ENCODE measurements around the gene TRMT2B.

TRMT2B gene

DNA sequence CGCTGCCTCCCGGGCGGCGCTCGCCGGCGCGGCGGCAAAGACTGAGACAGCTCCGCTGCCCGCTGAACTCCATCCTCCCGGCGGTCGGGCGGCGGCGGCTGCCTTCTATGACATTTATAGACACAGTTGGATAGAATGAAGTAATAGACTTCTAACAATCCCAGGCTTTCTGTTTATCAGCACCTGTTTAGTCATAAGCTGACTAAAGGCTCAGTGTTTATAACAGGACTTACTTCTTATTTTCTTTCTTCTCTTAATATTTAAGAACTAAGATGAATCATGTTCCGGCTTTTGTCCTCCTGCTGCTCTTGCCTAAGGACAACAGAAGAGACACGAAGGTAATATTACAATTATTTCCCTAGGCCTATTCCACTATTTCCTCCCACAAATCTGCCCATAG is 78.5 kb downstream of the TRMT2B start:
- no peak overlapping the region for H3K4me2 ChIP-seq (ENCODE audit: low read depth, low read length)
- H3K27ac ChIP-seq (ENCODE audit: low read length): no peak overlapping the region
- no peak for DNase-seq
- no peaks in the 10 kb centered on the region for H3K36me3 ChIP-seq (replicated peaks; ENCODE audit: insufficient read depth, low read length)
- H3K9me2 ChIP-seq (replicated peaks; ENCODE audit: insufficient read depth, low read length): no peaks in the 10 kb centered on the region
- no peaks in the 10 kb centered on the region for H4K20me1 ChIP-seq (ENCODE audit: insufficient read depth, low read length)
- H3K9ac ChIP-seq (ENCODE audit: low read length): no peak overlapping the region
- no peak overlapping the region for H3K4me3 ChIP-seq (ENCODE audit: low read length)
- H3K9me3 ChIP-seq (replicated peaks; ENCODE audit: insufficient read depth, low read length): no peaks in the 10 kb centered on the region
- no peak for TF ChIP-seq EZH2phosphoT487 (IDR thresholded peaks at IDR 0.05; ENCODE audit: low read length)
- TF ChIP-seq EZH2 (optimal IDR thresholded peaks at IDR 0.05; ENCODE audit: low read depth, low read length): no peak
- TF ChIP-seq, protein P1, sequence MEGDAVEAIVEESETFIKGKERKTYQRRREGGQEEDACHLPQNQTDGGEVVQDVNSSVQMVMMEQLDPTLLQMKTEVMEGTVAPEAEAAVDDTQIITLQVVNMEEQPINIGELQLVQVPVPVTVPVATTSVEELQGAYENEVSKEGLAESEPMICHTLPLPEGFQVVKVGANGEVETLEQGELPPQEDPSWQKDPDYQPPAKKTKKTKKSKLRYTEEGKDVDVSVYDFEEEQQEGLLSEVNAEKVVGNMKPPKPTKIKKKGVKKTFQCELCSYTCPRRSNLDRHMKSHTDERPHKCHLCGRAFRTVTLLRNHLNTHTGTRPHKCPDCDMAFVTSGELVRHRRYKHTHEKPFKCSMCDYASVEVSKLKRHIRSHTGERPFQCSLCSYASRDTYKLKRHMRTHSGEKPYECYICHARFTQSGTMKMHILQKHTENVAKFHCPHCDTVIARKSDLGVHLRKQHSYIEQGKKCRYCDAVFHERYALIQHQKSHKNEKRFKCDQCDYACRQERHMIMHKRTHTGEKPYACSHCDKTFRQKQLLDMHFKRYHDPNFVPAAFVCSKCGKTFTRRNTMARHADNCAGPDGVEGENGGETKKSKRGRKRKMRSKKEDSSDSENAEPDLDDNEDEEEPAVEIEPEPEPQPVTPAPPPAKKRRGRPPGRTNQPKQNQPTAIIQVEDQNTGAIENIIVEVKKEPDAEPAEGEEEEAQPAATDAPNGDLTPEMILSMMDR (IDR thresholded peaks at IDR 0.05; ENCODE audit: low read length): no peak
- H3F3A ChIP-seq (ENCODE audit: insufficient read depth, low read length): no peaks in the 10 kb centered on the region
- H3K4me1 ChIP-seq (ENCODE audit: low read length): no peaks in the 10 kb centered on the region
- H3K79me2 ChIP-seq (ENCODE audit: low read length): no peaks in the 10 kb centered on the region
- no peak overlapping the region for H2AFZ ChIP-seq (ENCODE audit: low read length)
- no peaks in the 10 kb centered on the region for H3K27me3 ChIP-seq (replicated peaks; ENCODE audit: insufficient read depth, low read length)

DNA sequence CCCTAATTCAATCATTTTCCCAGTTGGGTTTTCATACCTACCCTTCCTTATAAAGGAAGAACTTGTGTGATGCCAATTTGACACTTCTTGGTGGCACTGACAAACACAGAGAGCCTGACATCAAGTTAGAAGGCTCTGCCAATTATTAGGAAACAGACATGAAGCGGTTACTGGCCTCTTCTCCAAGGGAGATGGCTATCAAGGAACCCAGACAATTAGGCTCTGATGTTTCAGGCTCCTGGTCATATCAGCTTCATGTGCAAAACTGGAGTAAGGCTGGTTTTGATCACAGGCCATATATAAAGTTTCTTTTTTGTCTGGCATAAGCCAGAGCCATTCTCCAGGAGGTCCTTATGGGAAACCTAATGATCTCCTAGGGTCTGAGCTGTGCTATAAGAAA is 82.0 kb downstream of the TRMT2B start:
- H4K20me1 ChIP-seq (ENCODE audit: insufficient read depth, low read length): no peaks in the 10 kb centered on the region
- no peaks in the 10 kb centered on the region for H3K4me1 ChIP-seq (ENCODE audit: low read length)
- DNase-seq: no peak
- TF ChIP-seq EZH2phosphoT487 (IDR thresholded peaks at IDR 0.05; ENCODE audit: low read length) (no peak), EZH2 (optimal IDR thresholded peaks at IDR 0.05; ENCODE audit: low read depth, low read length) (no peak)
- TF ChIP-seq, protein P1 (IDR thresholded peaks at IDR 0.05; ENCODE audit: low read length): no peak
- no peaks in the 10 kb centered on the region for H3K79me2 ChIP-seq (ENCODE audit: low read length)
- no peak overlapping the region for H3K4me3 ChIP-seq (ENCODE audit: low read length)
- no peaks in the 10 kb centered on the region for H3K27me3 ChIP-seq (replicated peaks; ENCODE audit: insufficient read depth, low read length)
- H3K9me3 ChIP-seq (replicated peaks; ENCODE audit: insufficient read depth, low read length): no peaks in the 10 kb centered on the region
- no peak overlapping the region for H3K27ac ChIP-seq (ENCODE audit: low read length)
- H3K4me2 ChIP-seq (ENCODE audit: low read depth, low read length): no peak overlapping the region
- H3K9me2 ChIP-seq (replicated peaks; ENCODE audit: insufficient read depth, low read length): no peaks in the 10 kb centered on the region
- H3K36me3 ChIP-seq (replicated peaks; ENCODE audit: insufficient read depth, low read length): no peaks in the 10 kb centered on the region
- no peak overlapping the region for H2AFZ ChIP-seq (ENCODE audit: low read length)
- no peak overlapping the region for H3K9ac ChIP-seq (ENCODE audit: low read length)
- no peaks in the 10 kb centered on the region for H3F3A ChIP-seq (ENCODE audit: insufficient read depth, low read length)

DNA sequence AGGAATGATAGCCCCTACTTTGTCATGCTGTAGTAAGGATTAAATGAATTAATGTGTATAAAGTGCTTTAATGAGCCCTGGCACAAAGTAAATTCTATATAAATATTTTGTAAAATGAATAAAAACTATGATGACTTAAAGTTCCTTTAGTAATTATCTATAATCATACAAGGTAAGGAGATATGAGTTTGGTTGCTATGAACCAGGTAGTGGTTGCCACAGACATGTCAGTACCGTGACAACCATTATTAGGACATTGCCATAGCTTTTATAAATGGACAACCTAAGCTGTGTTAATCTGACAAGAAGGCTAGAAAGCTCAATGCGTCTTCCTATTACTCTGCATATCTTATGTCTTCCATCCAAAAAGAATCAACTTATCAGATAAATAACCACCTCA is 82.5 kb downstream of the TRMT2B start, which contains the start of gene ARL13A:
ARL13A (plus strand) TSS at position 301 of the 400 bp plus-strand sequence. CDS start 3,982 bp downstream, outside the sequence.
- Histone ChIP-seq H3K9ac (ENCODE audit: low read length) (no peak within 1 kb of the TSS), H3K9me3 (replicated peaks; ENCODE audit: insufficient read depth, low read length) (no peaks in the 10 kb centered on the region), H3K36me3 (replicated peaks; ENCODE audit: insufficient read depth, low read length) (no peaks in the 10 kb centered on the region), H3K79me2 (ENCODE audit: low read length) (no peaks in the 10 kb centered on the region), H3F3A (ENCODE audit: insufficient read depth, low read length) (no peaks in the 10 kb centered on the region), H3K27me3 (replicated peaks; ENCODE audit: insufficient read depth, low read length) (no peaks in the 10 kb centered on the region), H2AFZ (ENCODE audit: low read length) (no peak within 1 kb of the TSS), H3K4me2 (ENCODE audit: low read depth, low read length) (no peak within 1 kb of the TSS), H3K4me1 (ENCODE audit: low read length) (no peaks in the 10 kb centered on the region), H3K9me2 (replicated peaks; ENCODE audit: insufficient read depth, low read length) (no peaks in the 10 kb centered on the region), H3K27ac (ENCODE audit: low read length) (no peak within 1 kb of the TSS), H4K20me1 (ENCODE audit: insufficient read depth, low read length) (no peaks in the 10 kb centered on the region), H3K4me3 (ENCODE audit: low read length) (no peak within 1 kb of the TSS)
- TF ChIP-seq EZH2phosphoT487 (IDR thresholded peaks at IDR 0.05; ENCODE audit: low read length) (no peak), EZH2 (optimal IDR thresholded peaks at IDR 0.05; ENCODE audit: low read depth, low read length) (no peak)
- TF ChIP-seq, protein P1 (IDR thresholded peaks at IDR 0.05; ENCODE audit: low read length): no peak
- DNase-seq: no peak

Data from MM.1S (cell line).